ENCODE results near the gene TATDN2. TPM values are rescaled to one million over a fixed set of nuclear protein-coding genes. Genes with fewer than 3 reads are reported as not detected.
A peak's percentile ranks its signal among the peaks of the same experiment; 100 is the strongest.

The TATDN2 gene
- polyA plus RNA-seq, 1 of the 3 experiments (the other 2 are of a cell fraction) = 14.7 TPM

GRCh38 chr3:10321630-10322351, 73.5 kb downstream of the TATDN2 start:
- H3K27ac ChIP-seq (ENCODE audit: low read depth in 2 of 2, low read length in 1 of 2) = peak overlapping the region in 1 of 2 experiments; percentile 89; a peak in 2 of 4 replicates
- H3K4me1 ChIP-seq (ENCODE audit: control insufficient read depth in 1 of 2, insufficient read depth in 2 of 2, low read depth in 1 of 2, low read length in 1 of 2) = peaks cover 4 to 8% of the 10 kb centered on the region in 2 experiments; a peak in 3 of 4 replicates
- H3K9ac ChIP-seq = peak overlapping the region; percentile 98
- peaks cover 23 to 26% of the 10 kb centered on the region in 2 experiments for H3K36me3 ChIP-seq (replicated peaks in 1 of 2; ENCODE audit: control insufficient read depth in 1 of 2, insufficient read depth in 2 of 2, low read length in 1 of 2)
- peaks cover 19% of the 10 kb centered on the region; the same call in 1 of the 2 replicates for H3K27me3 ChIP-seq (ENCODE audit: insufficient read depth)
- no peaks in the 10 kb centered on the region for H3K9me3 ChIP-seq
- H3K4me2 ChIP-seq = peak overlapping the region; percentile 97
- H3K4me3 ChIP-seq (ENCODE audit: low read depth in 2 of 2, low read length in 1 of 2) = peak overlapping the region in 1 of 2 experiments; percentile 100; a peak in 3 of 4 replicates
- POLR2A ChIA-PET = interaction anchor here (1.1 to 1.5 kb wide), 4 partner anchors 10 to 79 kb away, joined by 3 to 7 read pairs (median 4); no protein-coding TSS in a partner anchor
- peaks cover 41% of the 10 kb centered on the region for H3K79me2 ChIP-seq (ENCODE audit: insufficient read depth)
- H2AFZ ChIP-seq (ENCODE audit: low read depth) = peak overlapping the region; percentile 100; the same call in 1 of the 2 replicates
- peaks cover 28% of the 10 kb centered on the region for H4K20me1 ChIP-seq (ENCODE audit: insufficient read depth)
- no peak for DNase-seq
- CTCF ChIA-PET = interaction anchor here (1.1 to 5.9 kb wide), 8 partner anchors 13 to 428 kb away, joined by 3 to 29 read pairs (median 4); no protein-coding TSS in a partner anchor
- TF ChIP-seq PBX3 (IDR thresholded peaks at IDR 0.05) (no peak), FOXM1 (IDR thresholded peaks at IDR 0.05; ENCODE audit: low read depth) (no peak), EP300 (IDR thresholded peaks at IDR 0.05; ENCODE audit: borderline replicate concordance in 1 of 2, low read depth in 1 of 2, low read length in 1 of 2) (no peak), NRF1 (IDR thresholded peaks at IDR 0.05; ENCODE audit: low read depth, low read length) (no peak), RCOR1 (IDR thresholded peaks at IDR 0.05; ENCODE audit: low read length) (no peak), SIN3A (IDR thresholded peaks at IDR 0.05; ENCODE audit: borderline replicate concordance, low read depth, low read length) (no peak), FOXJ3 (CRISPR knock-in tag; IDR thresholded peaks at IDR 0.05) (no peak), CHD2 (IDR thresholded peaks at IDR 0.05; ENCODE audit: low read length, partially characterized antibody) (no peak), MAX (IDR thresholded peaks at IDR 0.05; ENCODE audit: low read depth) (no peak), POLR2AphosphoS5 (IDR thresholded peaks at IDR 0.05; ENCODE audit: low read depth, low read length) (no peak), ELF1 (IDR thresholded peaks at IDR 0.05) (no peak)
- no peaks in the 10 kb centered on the region for H3K9me2 ChIP-seq
- WGBS (ENCODE audit: low lambda C conversion rate) = 86% methylated on average over 7 of the region's 8 CpGs
- no peaks in the 10 kb centered on the region for H3F3A ChIP-seq (replicated peaks; ENCODE audit: insufficient read depth)

GRCh38 chr3:10322352-10322710, 74.1 kb downstream of the TATDN2 start:
- CTCF ChIA-PET = interaction anchor here (1.1 to 5.9 kb wide), 6 partner anchors 12 to 427 kb away, joined by 3 to 29 read pairs (median 3); no protein-coding TSS in a partner anchor
- peaks cover 4 to 8% of the 10 kb centered on the region in 2 experiments; a peak in 3 of 4 replicates for H3K4me1 ChIP-seq (ENCODE audit: control insufficient read depth in 1 of 2, insufficient read depth in 2 of 2, low read depth in 1 of 2, low read length in 1 of 2)
- no peak for DNase-seq
- peaks cover 18 to 21% of the 10 kb centered on the region in 2 experiments for H3K36me3 ChIP-seq (replicated peaks in 1 of 2; ENCODE audit: control insufficient read depth in 1 of 2, insufficient read depth in 2 of 2, low read length in 1 of 2)
- POLR2A ChIA-PET = interaction anchor here (1.1 kb wide), 1 partner anchor 79 kb away, joined by 3 read pairs; no protein-coding TSS in a partner anchor
- H3F3A ChIP-seq (replicated peaks; ENCODE audit: insufficient read depth) = no peaks in the 10 kb centered on the region
- no peak overlapping the region for H3K4me2 ChIP-seq
- H3K9ac ChIP-seq = no peak overlapping the region
- H3K4me3 ChIP-seq (ENCODE audit: low read depth in 2 of 2, low read length in 1 of 2) = no peak overlapping the region
- H3K9me2 ChIP-seq = no peaks in the 10 kb centered on the region
- no peak for TF ChIP-seq USF2 (IDR thresholded peaks at IDR 0.05; ENCODE audit: borderline replicate concordance, low read depth, low read length)
- peak; percentile 38; the same call in 1 of the 2 replicates for TF ChIP-seq CTCF (IDR thresholded peaks at IDR 0.05)
- no peak overlapping the region for H2AFZ ChIP-seq (ENCODE audit: low read depth)
- WGBS (ENCODE audit: low lambda C conversion rate) = 50% methylated on average over 1 of the region's 1 CpG
- H3K27me3 ChIP-seq (ENCODE audit: insufficient read depth) = peaks cover 20% of the 10 kb centered on the region; the same call in 1 of the 2 replicates
- H4K20me1 ChIP-seq (ENCODE audit: insufficient read depth) = peaks cover 23% of the 10 kb centered on the region
- H3K9me3 ChIP-seq = no peaks in the 10 kb centered on the region
- no peak overlapping the region for H3K27ac ChIP-seq (ENCODE audit: low read depth in 2 of 2, low read length in 1 of 2)
- peaks cover 36% of the 10 kb centered on the region for H3K79me2 ChIP-seq (ENCODE audit: insufficient read depth)

Data from SK-N-SH (cell line).